PFSK-1 (cell line): Measurements from ENCODE around the gene PHACTR3.

Source experiments
- FOXP2 ChIP-seq: optimal IDR thresholded peaks from 2 replicates; pipeline ENCODE3; 2011; ENCODE audit warnings: borderline replicate concordance, control low read depth, inconsistent platforms; ENCODE audit not compliant: insufficient read depth; ENCODE audit errors: extremely low read length, extremely low read depth
- POLR2AphosphoS5 ChIP-seq: IDR thresholded peaks from 2 replicates; pipeline ENCODE4 v1.6.1; 2012; ENCODE audit warnings: low read depth, mild to moderate bottlenecking, control low read depth, low read length, moderate library complexity
- REST ChIP-seq, 2 experiments: IDR thresholded peaks; 2 replicates each; pipeline versions ENCODE4 v1.6.1 to v1.8.0; 2011 to 2012; ENCODE audit warnings: low read depth in 2 of 2, low read length in 2 of 2, control low read depth in 1 of 2, inconsistent platforms in 1 of 2, mild to moderate bottlenecking in 1 of 2, moderate library complexity in 1 of 2; ENCODE audit not compliant: insufficient read depth in 1 of 2
- SIN3A ChIP-seq: IDR thresholded peaks from 2 replicates; pipeline ENCODE4 v1.6.1; 2012; ENCODE audit warnings: mild to moderate bottlenecking, low read length, moderate library complexity, borderline replicate concordance; ENCODE audit not compliant: insufficient read depth
- TAF1 ChIP-seq: IDR thresholded peaks from 2 replicates; pipeline ENCODE4 v1.6.1; 2012; ENCODE audit warnings: low read length, control low read depth, borderline replicate concordance; ENCODE audit not compliant: insufficient read depth

PHACTR3 gene

GRCh38 chr20:59767656-59768055, 163.3 kb downstream of the PHACTR3 start:
- no peak for TF ChIP-seq POLR2AphosphoS5
- no peak for TF ChIP-seq TAF1
- TF ChIP-seq SIN3A, result no peak

GRCh38 chr20:59770270-59770669, 165.9 kb downstream of the PHACTR3 start:
- TF ChIP-seq FOXP2 (no peak), POLR2AphosphoS5 (no peak), REST (IDR thresholded peaks at IDR 0.05; ENCODE audit: insufficient read depth in 1 of 2, low read depth in 2 of 2, low read length in 2 of 2) (no peak), SIN3A (no peak), TAF1 (no peak)

- TF ChIP-seq REST (IDR thresholded peaks at IDR 0.05; ENCODE audit: insufficient read depth in 1 of 2, low read depth in 2 of 2, low read length in 2 of 2), result no peak
- no peak for TF ChIP-seq TAF1
- no peak for TF ChIP-seq SIN3A
- no peak for TF ChIP-seq POLR2AphosphoS5
- TF ChIP-seq FOXP2, result no peak
Measured at GRCh38 chr20:59770851-59771250, 166.5 kb downstream of the PHACTR3 start.

GRCh38 chr20:59771506-59772372, 167.4 kb downstream of the PHACTR3 start:
- TF ChIP-seq POLR2AphosphoS5 (no peak), TAF1 (no peak), SIN3A (no peak), REST (IDR thresholded peaks at IDR 0.05; ENCODE audit: insufficient read depth in 1 of 2, low read depth in 2 of 2, low read length in 2 of 2) (no peak), FOXP2 (no peak)

GRCh38 chr20:59772373-59772705, 168.0 kb downstream of the PHACTR3 start:
- TF ChIP-seq REST (IDR thresholded peaks at IDR 0.05; ENCODE audit: insufficient read depth in 1 of 2, low read depth in 2 of 2, low read length in 2 of 2) (no peak), TAF1 (no peak), FOXP2 (no peak), POLR2AphosphoS5 (no peak), SIN3A (no peak)
